ENCODE measurements around the gene SARDH. TPM values are rescaled to one million over a fixed set of nuclear protein-coding genes. Genes with fewer than 3 reads are reported as not detected.

SARDH gene
- total and polyA plus RNA-seq, 2 of the 13 experiments (the other 11 are each of a cell fraction or from before 2014, with no cell fraction given), result 11.6 to 34.9 TPM

DNA sequence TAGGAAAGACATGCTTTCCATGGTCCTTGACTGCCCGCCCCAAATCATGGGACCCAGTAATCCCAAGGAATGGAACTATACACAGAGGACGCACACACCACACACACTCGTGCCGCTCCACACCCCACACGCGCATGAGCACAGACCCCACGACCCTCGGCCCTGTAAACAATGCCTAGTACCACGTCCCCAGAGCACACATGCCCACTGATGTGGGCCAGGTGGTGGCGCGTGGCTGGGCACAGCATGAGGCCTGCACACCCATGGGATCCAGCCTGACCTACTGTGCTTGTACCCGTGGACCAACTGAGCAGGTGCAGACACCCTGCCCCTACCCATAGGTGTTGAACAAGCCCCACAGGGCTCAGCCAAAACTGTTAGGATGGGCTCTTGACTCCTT is 101.2 kb downstream of the SARDH start:
- POLR2A ChIA-PET, result no interaction called here
- intact Hi-C loops (cut with micrococcal nuclease; ENCODE audit: unreplicated experiment) (no loop called here), in situ Hi-C loops (cut with HindIII; ENCODE audit: extremely low pct_ligation_motif_present, low pct_unique_long_range_greater_than_20kb) (no loop called here)
- DNase-seq (ENCODE audit: low spot score) (no peak), FAIRE-seq (no peak), ATAC-seq (no peak)
- Histone ChIP-seq H3K27ac (ENCODE audit: extremely low read length, insufficient read depth, low read length) (no peak overlapping the region), H3K79me2 (ENCODE audit: insufficient read depth, low read length) (no peaks in the 10 kb centered on the region), H4K20me1 (ENCODE audit: insufficient read depth, low read length) (peaks cover 6% of the 10 kb centered on the region; the same call in 1 of the 2 replicates), H2AFZ (ENCODE audit: low read length) (no peak overlapping the region), H3K9me3 (ENCODE audit: low read length) (no peaks in the 10 kb centered on the region), H3K4me3 (replicated peaks in 1 of 3; ENCODE audit: insufficient read depth in 1 of 3, low read depth in 2 of 3, low read length in 3 of 3) (no peak overlapping the region), H3K4me1 (ENCODE audit: insufficient read depth, low read length) (no peaks in the 10 kb centered on the region), H3K9ac (ENCODE audit: insufficient read depth, low read depth, low read length) (no peak overlapping the region), H3K36me3 (replicated peaks in 1 of 2; ENCODE audit: control insufficient read depth in 1 of 2, insufficient read depth in 2 of 2, low read length in 2 of 2) (no peaks in the 10 kb centered on the region), H3K4me2 (ENCODE audit: low read depth, low read length) (no peak overlapping the region), H3K27me3 (ENCODE audit: control insufficient read depth in 1 of 2, insufficient read depth in 2 of 2, low read length in 2 of 2) (peaks cover 28 to 96% of the 10 kb centered on the region in 2 experiments)
- WGBS (ENCODE audit: low lambda C conversion rate), result 34% methylated on average over 7 of the region's 12 CpGs
- no TSS peak for BruUV-seq (replicated peaks)
- CTCF ChIA-PET (ENCODE audit: low intra/inter-chr PET ratio, low total read pairs), result no interaction called here
- TF ChIP-seq, protein P1, sequence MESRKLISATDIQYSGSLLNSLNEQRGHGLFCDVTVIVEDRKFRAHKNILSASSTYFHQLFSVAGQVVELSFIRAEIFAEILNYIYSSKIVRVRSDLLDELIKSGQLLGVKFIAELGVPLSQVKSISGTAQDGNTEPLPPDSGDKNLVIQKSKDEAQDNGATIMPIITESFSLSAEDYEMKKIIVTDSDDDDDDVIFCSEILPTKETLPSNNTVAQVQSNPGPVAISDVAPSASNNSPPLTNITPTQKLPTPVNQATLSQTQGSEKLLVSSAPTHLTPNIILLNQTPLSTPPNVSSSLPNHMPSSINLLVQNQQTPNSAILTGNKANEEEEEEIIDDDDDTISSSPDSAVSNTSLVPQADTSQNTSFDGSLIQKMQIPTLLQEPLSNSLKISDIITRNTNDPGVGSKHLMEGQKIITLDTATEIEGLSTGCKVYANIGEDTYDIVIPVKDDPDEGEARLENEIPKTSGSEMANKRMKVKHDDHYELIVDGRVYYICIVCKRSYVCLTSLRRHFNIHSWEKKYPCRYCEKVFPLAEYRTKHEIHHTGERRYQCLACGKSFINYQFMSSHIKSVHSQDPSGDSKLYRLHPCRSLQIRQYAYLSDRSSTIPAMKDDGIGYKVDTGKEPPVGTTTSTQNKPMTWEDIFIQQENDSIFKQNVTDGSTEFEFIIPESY (CRISPR knock-in tag; IDR thresholded peaks at IDR 0.05), result no peak
- TF ChIP-seq SIX1 (CRISPR knock-in tag; IDR thresholded peaks at IDR 0.05; ENCODE audit: borderline replicate concordance) (no peak), ZKSCAN5 (CRISPR knock-in tag; IDR thresholded peaks at IDR 0.05) (no peak), ZNF318 (CRISPR knock-in tag; IDR thresholded peaks at IDR 0.05) (no peak), PTBP1 (IDR thresholded peaks at IDR 0.05; ENCODE audit: low read depth, low read length, poor library complexity, severe bottlenecking) (no peak), ZSCAN30 (CRISPR knock-in tag; IDR thresholded peaks at IDR 0.05) (no peak), JUN (CRISPR knock-in tag; IDR thresholded peaks at IDR 0.05) (no peak)
- TF ChIP-seq, protein P2, sequence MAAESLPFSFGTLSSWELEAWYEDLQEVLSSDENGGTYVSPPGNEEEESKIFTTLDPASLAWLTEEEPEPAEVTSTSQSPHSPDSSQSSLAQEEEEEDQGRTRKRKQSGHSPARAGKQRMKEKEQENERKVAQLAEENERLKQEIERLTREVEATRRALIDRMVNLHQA (CRISPR knock-in tag; IDR thresholded peaks at IDR 0.05), result no peak
- TF ChIP-seq, protein P3, sequence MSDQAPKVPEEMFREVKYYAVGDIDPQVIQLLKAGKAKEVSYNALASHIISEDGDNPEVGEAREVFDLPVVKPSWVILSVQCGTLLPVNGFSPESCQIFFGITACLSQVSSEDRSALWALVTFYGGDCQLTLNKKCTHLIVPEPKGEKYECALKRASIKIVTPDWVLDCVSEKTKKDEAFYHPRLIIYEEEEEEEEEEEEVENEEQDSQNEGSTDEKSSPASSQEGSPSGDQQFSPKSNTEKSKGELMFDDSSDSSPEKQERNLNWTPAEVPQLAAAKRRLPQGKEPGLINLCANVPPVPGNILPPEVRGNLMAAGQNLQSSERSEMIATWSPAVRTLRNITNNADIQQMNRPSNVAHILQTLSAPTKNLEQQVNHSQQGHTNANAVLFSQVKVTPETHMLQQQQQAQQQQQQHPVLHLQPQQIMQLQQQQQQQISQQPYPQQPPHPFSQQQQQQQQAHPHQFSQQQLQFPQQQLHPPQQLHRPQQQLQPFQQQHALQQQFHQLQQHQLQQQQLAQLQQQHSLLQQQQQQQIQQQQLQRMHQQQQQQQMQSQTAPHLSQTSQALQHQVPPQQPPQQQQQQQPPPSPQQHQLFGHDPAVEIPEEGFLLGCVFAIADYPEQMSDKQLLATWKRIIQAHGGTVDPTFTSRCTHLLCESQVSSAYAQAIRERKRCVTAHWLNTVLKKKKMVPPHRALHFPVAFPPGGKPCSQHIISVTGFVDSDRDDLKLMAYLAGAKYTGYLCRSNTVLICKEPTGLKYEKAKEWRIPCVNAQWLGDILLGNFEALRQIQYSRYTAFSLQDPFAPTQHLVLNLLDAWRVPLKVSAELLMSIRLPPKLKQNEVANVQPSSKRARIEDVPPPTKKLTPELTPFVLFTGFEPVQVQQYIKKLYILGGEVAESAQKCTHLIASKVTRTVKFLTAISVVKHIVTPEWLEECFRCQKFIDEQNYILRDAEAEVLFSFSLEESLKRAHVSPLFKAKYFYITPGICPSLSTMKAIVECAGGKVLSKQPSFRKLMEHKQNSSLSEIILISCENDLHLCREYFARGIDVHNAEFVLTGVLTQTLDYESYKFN (CRISPR knock-in tag; conservative IDR thresholded peaks at IDR 0.05), result no peak
